Activated T-cell treated with anti-CD3 and anti-CD28 coated beads, Interleukin-2, amount 50 U/mL, for 1 hour (primary cell): ENCODE measurements around the gene NKAIN4.

Experiments
- DNase-seq: peaks from one replicate; pipeline ENCODE4 v3.0.0-alpha.2; 2020

Gene NKAIN4

GRCh38 chr20:63273059-63273579, 18.9 kb upstream of the NKAIN4 start:
- no peak for DNase-seq

GRCh38 chr20:63272105-63273058, 18.1 kb upstream of the NKAIN4 start, which contains the start of gene ARFGAP1:
Gene ARFGAP1, plus strand, starts transcription at chr20:63272813. Its CDS starts 2,768 bp downstream, at chr20:63275581.
- DNase-seq, result peak; percentile 88

- no peak for DNase-seq
Observed at GRCh38 chr20:63270606-63271325, 16.5 kb upstream of the NKAIN4 start.

DNA sequence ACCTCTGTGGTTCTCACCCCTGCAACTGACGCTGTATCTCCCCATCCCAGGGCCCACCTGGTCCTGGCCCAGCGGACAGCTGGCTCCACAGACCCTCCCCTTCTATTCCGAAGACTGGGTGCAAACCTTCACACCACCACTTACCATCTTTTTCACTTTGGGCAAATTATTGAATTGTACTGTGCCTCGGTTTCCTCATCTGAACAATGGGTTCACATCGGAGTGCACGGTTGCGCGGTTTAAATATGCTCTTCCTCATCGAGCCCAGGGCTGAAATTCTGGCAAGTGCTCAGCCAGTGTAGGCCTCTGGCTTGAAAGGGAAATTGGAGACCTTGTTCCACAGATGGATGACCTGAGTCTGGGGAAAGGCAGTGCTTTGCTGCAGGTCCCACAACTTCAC, 15.5 kb upstream of the NKAIN4 start:
- no peak for DNase-seq

- DNase-seq, result no peak
Observed at GRCh38 chr20:63268671-63269439, 14.6 kb upstream of the NKAIN4 start.

GRCh38 chr20:63268256-63268655, 14.0 kb upstream of the NKAIN4 start:
- DNase-seq, result no peak

- no peak for DNase-seq
Observed at GRCh38 chr20:63267691-63268090, 13.4 kb upstream of the NKAIN4 start.

- no peak for DNase-seq
Observed at GRCh38 chr20:63265891-63266515, 11.7 kb upstream of the NKAIN4 start.

GRCh38 chr20:63264519-63264918, 10.3 kb upstream of the NKAIN4 start:
- no peak for DNase-seq

- DNase-seq, result no peak
Observed at GRCh38 chr20:63264000-63264399, 9.7 kb upstream of the NKAIN4 start.

DNA sequence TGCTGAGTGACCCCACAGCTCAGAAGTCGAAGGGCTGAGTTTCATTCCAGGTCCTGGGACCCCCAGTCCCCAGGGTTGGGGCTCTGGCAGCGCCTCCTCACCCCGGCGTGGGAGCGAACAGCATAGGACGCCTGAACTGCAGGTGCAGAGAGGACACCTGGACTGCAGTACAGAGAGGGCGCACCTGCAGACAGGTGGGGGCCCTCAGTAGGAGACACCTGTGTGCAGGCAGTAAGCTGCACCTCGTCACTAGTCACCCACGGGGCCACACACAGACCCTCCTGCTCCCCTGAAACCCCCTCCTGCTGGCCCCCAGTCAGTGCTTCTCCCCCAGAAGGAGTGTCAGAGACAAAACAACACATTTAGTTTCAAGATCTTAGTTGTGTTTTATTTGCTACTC, 8.6 kb upstream of the NKAIN4 start:
- DNase-seq, result no peak

GRCh38 chr20:63261795-63262528, 7.7 kb upstream of the NKAIN4 start:
- no peak for DNase-seq

- no peak for DNase-seq
Observed at GRCh38 chr20:63261060-63261794, 7.0 kb upstream of the NKAIN4 start.

DNA sequence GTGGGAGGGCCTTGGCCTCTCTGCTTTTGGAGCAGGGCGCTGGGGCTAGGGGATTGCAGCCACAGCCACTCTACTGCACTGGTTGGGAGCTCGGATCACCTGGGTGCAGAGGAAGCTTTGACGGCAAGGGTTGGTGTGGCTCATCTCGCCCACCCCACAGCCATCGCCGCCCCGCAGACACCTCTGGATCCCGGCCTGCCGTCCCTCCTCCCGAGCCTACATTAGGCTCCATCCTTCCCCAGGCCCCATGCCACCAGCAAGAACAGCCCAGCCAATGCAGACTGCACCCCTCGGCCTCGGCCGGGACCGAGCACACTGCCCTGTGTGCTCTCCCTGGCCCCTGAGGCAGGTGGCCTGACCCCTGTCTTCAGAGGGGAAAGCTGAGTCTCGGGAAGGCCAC, 6.3 kb upstream of the NKAIN4 start:
- DNase-seq, result no peak

- DNase-seq, result no peak
Observed at GRCh38 chr20:63259734-63260460, 5.6 kb upstream of the NKAIN4 start.

GRCh38 chr20:63258781-63259180, 4.5 kb upstream of the NKAIN4 start:
- DNase-seq, result no peak

- no peak for DNase-seq
Observed at GRCh38 chr20:63257629-63258028, 3.4 kb upstream of the NKAIN4 start.

DNA sequence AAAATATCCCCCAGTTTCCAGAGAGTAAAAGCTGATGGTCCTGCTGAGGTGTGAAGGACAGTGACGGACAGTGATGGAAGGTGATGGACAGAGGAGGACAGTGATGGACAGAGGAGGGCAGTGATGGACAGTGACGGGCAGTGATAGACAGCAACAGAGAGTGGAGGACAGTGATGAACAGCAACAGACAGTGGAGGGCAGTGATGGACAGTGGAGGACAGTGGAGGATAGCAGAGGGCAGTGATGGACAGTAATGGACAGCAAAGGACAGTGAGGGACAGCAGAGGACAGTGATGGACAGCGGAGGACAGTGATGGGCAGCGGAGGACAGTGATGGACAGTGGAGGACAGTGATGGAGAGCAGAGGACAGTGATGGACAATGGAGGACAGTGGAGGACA, 2.7 kb upstream of the NKAIN4 start:
- DNase-seq, result no peak

DNA sequence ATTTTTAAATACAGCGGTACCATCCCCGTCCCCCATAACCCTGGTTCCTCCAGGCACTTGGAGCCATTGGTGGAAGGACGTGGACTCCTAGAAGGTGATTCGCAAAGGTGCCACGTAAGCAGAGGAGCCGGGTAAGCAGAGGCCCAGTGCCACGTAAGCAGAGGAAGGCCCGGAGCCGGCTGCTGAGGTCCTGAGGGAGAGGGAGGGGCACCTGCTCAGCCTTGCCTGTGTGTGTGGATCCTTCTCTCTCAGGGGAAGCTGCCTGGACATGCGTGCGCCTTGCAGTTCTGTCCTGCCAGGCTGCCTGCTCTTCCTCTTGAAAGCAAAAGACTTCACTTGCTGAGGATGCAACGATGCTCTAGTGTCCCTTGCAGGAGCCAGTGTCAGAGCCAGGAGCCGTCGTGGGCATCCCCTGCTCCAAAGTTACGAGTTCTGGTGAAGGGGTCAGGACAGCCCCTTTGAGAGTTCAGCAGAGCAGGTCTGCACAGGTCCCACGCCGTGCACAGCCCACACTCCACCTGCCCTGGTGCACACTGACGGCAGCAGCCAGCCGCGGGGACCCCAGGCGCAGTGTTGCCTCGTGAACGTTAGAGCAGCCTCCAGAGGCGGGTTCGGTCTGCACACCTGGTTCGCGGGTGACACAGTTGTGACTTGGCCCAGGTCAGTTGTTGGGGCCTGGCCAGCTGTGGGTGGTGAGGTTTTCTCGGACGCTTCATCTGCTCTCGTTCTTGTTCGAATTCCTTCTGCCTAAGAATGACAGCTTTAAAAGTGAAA, 1.9 kb upstream of the NKAIN4 start:
- DNase-seq, result no peak
